ENCODE measurements around the gene TOP2B. TPM values are rescaled to one million over a fixed set of nuclear protein-coding genes. Genes with fewer than 3 reads are reported as not detected.

TOP2B gene
- total RNA-seq, 2 experiments from 2014 or later = 109 to 112 TPM

Other genes with a start within 250 kb of the TOP2B start
- gene RARB, start 236.6 kb downstream of the TOP2B start, total RNA-seq = not detected
- 10 to 100 TPM; 50.0 to 54.3 TPM for gene NGLY1, start 118.5 kb upstream of the TOP2B start, total RNA-seq
- 10 to 100 TPM; 14.5 to 15.2 TPM for gene OXSM, start 125.2 kb upstream of the TOP2B start, total RNA-seq

All from activated CD8-positive, alpha-beta memory T cell treated with anti-CD3 and anti-CD28 coated beads for 36 hours (primary cell).